ENCODE results near the gene USP28. TPM values are rescaled to one million over a fixed set of nuclear protein-coding genes. Genes with fewer than 3 reads are reported as not detected.
A peak's percentile ranks its signal among the peaks of the same experiment; 100 is the strongest.

The USP28 gene
- total RNA-seq, 1 donor from 2014 or later = 38.5 TPM

GRCh38 chr11:113877670-113878055, 2.3 kb upstream of the USP28 start:
- peak; percentile 76 for DNase-seq

- no peak for DNase-seq
Measured at GRCh38 chr11:113876798-113877669, 1.7 kb upstream of the USP28 start.

GRCh38 chr11:113876074-113876797, 864 bp upstream of the USP28 start:
- no peak for DNase-seq

GRCh38 chr11:113874581-113875233, 665 bp downstream of the USP28 start:
- DNase-seq = peak; percentile 36

- no peak for DNase-seq
Measured at GRCh38 chr11:113874096-113874495, 1.3 kb downstream of the USP28 start.

GRCh38 chr11:113873236-113873626, 2.1 kb downstream of the USP28 start:
- peak; percentile 42 for DNase-seq

GRCh38 chr11:113871336-113871735, 4.0 kb downstream of the USP28 start:
- no peak for DNase-seq

- no peak for DNase-seq
Measured at GRCh38 chr11:113867843-113868503, 7.4 kb downstream of the USP28 start.

GRCh38 chr11:113865873-113866272, 9.5 kb downstream of the USP28 start:
- DNase-seq = no peak

GRCh38 chr11:113864410-113864809, 11.0 kb downstream of the USP28 start:
- no peak for DNase-seq

GRCh38 chr11:113862435-113862834, 12.9 kb downstream of the USP28 start:
- DNase-seq = no peak

GRCh38 chr11:113859665-113860064, 15.7 kb downstream of the USP28 start:
- no peak for DNase-seq

- peak; percentile 58 for DNase-seq
Measured at GRCh38 chr11:113856966-113857759, 18.2 kb downstream of the USP28 start.

- DNase-seq = no peak
Measured at GRCh38 chr11:113855803-113856202, 19.6 kb downstream of the USP28 start.

GRCh38 chr11:113850188-113850587, 25.2 kb downstream of the USP28 start:
- DNase-seq = no peak

- no peak for DNase-seq
Measured at GRCh38 chr11:113849713-113850112, 25.7 kb downstream of the USP28 start.

- no peak for DNase-seq
Measured at GRCh38 chr11:113847580-113847979, 27.8 kb downstream of the USP28 start.

GRCh38 chr11:113847111-113847510, 28.3 kb downstream of the USP28 start:
- no peak for DNase-seq

- no peak for DNase-seq
Measured at GRCh38 chr11:113841691-113842090, 33.7 kb downstream of the USP28 start.

GRCh38 chr11:113840932-113841664, 34.3 kb downstream of the USP28 start:
- DNase-seq = no peak

- DNase-seq = no peak
Measured at GRCh38 chr11:113839842-113840241, 35.5 kb downstream of the USP28 start.
